GM18858 (cell line): ENCODE data around the gene DIPK1C.

Source experiments
- ATAC-seq: cut with Tn5 transposase; IDR thresholded peaks from one replicate; pipeline ENCODE4 v1.9.1; 2021; ENCODE audit not compliant: unreplicated experiment

DIPK1C gene

DNA sequence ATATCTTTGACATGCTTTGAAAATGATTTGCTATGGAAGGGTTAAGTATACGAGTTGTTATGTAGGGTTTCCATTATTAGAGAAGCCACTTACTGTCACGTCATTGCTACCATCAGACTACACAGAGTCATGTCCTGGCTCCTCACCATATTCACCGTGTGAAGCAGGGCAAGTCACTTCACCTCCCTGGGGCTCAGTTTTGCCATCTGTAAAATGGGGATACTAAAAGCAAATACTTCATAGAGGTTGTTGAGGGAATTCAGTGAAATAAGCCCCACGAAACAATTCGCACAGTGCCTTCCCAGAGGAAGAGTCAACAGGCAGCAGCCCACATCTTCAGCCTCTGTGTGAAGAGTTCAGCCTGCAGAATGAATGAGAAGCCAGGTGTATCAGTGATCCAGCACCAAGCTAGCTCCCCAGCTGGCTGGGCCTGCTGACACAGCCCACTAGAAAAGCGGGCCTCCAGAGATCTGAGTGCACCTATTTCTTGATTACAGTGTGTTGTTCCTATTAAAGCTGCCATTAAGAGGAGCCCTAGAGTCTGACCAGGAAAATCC is 3.4 kb downstream of the DIPK1C start:
- no peak for ATAC-seq

GRCh38 chr18:74453016-74453566 is 4.0 kb downstream of the DIPK1C start:
- no peak for ATAC-seq

DNA sequence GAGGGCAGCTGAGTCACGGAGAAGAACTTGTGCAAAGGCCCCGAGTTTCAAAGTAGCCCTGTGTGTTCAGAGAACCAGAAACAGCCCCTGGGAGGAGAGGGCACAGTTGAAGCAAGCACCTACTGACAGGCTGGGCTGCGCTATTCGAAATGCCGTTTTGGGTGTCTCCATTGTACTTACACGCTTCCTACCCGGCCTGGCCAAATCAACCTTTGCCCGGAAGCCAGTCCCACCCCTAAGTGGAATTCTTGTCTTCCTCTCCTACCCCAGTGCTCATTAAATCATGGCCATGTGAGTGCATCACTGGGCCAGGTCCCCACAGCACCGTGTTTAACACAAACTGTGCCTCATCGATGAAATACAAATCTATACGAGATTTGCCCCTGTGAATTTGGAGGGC is 6.0 kb downstream of the DIPK1C start:
- no peak for ATAC-seq

GRCh38 chr18:74450626-74451025 is 6.5 kb downstream of the DIPK1C start:
- ATAC-seq, result no peak

DNA sequence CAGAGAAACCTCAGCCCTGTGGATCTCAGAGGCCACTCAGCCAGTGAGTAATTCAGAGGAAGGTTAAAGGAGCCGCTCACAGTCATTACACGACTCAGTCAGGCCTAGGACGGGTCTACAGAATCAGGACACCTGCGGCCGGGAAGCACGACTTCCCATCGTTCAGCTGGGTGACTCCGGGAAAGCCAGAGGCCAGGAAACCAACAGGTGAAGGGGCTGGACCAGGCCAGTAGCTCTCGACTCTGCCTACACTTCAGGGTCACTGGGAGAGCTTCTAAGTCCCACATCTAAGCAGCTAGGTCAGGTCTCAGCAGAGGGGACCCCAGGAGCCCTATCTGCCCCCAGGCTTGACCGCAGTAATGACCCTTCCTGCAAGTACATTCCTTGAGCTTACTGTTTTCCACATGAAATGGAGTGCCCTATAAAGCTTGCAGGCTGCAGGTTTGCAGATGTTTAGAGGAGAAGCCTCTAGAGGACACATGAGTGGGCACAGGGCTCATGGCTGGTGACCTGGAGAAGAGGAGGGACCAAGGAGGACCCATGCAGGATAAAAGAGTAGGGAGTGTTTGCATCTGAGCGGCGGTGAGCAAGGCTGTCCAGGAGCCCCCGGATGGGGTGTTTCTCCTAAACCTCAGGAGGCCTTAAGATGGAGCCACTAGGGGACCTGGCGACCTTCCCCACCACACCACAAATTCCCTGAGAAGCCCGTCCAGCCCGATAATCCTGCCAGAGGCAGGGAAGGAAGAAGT is 9.5 kb downstream of the DIPK1C start:
- ATAC-seq, result no peak

DNA sequence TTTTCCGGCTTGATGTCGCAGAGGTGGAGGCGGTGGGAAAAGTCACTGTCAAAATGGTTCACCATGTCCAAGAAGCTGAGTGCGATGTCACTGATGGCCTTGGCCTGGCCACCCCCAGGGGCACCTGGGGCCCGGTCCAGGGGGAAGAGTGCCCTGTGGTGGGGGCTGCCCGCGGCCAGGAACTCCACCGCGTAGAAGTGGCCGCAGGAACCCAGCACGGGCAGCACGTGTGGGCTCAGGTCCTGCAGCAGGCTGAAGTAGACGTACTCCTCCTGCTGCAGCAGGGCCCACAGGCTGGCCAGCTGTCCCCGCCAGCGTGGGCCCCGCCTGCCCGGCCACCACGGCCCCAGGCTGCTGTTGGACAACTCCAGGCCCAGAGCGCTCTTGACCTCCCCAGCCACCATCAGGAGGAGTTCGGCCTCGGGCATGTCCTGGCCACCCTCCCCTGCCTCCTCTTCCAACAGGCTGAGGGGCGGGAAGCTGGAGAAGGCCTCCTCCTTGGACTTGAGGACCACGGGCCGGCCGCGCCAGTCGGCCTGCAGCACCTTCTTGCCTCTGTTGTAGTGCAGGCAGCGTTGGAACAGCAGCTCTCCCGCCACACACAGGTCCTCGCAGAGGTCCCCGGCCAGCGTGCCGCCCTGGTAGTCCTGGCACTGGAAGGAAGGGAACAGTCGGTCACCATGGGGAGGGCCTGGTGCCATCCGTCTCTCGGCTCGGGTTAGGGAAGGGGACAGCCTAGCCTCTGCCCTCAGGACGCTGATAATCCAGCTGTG is 10.3 kb downstream of the DIPK1C start:
- no peak for ATAC-seq

DNA sequence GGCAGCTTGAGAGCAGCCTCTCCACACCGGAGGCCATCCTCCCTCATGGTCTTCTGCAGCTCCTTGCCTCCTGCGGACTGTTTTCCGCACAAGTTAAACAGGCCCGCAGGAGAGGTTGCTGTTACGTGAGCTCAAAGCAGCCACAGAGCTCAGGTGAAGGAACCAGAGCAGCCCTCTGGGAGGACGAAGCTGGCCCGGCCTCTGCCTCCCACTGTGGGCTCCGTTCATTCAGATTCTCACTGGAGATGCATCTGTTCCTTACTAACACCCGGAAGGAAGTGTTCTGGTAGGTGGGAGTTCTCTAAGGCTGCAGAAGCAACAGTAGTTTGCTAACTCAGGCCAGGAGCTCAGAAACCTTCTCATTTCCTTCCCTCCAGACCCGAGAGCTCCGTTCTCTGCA is 10.9 kb downstream of the DIPK1C start:
- no peak for ATAC-seq

DNA sequence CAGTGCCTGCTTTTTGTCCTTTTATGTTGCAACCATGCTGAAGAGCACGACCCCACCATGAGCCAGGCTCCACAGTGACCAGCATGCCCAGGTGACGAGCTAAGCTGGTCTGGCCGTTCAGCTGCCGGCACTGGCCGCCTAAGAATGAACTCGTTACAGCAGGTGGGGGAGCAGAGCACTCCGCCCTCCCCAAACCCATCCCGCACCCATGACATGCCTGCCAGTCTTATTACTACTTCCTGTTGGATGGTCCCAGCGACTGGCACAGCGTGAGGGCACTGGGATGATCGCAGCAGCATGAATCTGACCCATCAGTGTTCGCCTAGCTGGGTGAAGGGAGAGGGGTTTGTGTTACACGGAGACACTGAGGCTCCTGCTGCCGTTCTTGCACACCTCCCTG is 11.5 kb downstream of the DIPK1C start:
- no peak for ATAC-seq

DNA sequence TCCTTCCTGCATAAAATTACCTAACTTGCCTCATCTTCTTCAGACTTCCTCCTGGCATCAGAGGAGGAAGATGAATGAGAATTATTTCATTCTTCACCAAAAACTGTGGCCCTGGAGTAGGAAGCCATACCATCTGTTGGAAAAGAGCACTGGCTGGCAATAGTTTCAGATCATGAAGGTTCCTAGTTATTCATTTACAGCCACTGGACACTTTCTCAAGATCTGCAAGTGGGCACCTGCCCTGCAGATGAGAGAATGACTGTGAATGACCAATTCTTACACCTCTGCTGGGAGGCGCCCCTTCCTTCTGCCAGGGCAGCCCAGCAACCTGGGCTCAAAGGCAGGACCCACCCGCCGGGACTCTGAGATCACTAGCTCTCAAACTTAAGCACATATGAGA is 13.0 kb downstream of the DIPK1C start:
- ATAC-seq, result no peak

DNA sequence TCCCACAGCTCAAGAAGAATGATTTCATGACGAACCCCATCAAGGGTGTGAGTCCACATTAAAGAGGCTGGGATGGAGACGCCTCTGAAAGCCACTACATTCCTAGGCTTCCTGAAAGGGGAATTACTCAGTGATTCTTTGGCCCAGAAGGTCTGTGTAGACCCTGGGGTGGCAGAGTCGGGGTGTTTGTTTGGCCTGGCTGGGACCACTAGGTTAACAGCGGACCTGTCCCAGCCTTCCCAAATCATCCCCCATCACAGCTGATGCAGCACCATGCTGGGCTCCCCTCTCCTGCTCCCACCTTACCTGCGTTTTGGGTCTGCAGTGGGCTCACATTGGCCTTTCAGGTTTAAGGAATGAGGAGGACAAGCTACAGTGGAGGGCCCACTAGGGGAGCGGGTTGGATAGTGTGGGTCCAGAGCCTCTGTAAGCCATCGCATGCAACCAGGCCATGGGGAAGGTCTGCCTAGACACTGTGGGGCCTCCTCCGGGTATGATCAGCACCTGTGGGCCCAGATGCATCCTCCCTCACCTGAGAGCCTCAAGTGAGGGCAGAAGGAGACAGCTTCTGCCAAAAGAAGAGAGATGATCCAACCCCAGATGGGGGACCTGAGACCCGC is 16.2 kb downstream of the DIPK1C start:
- ATAC-seq, result no peak

DNA sequence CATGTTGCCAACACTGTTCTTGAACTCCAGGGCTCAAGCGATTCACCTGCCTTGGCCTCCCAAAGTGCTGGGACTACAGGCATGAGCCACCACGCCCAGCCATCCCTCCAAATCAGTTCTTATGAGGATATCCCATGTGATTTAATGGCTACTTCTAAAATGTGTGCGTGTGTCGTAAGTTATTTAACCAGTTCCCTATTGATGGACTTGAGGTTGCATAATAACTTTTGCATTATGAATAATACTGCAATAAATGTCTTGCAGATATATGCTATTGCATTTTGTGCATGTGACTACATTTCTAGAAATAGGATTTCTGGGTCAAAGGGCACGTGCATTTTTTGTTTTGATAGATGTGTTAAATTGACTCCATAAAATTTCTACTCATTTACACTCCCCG is 19.0 kb downstream of the DIPK1C start:
- ATAC-seq, result no peak

GRCh38 chr18:74436158-74436769 is 20.8 kb downstream of the DIPK1C start:
- no peak for ATAC-seq

GRCh38 chr18:74435740-74436139 is 21.4 kb downstream of the DIPK1C start:
- no peak for ATAC-seq

GRCh38 chr18:74434466-74434865 is 22.6 kb downstream of the DIPK1C start:
- ATAC-seq, result no peak

DNA sequence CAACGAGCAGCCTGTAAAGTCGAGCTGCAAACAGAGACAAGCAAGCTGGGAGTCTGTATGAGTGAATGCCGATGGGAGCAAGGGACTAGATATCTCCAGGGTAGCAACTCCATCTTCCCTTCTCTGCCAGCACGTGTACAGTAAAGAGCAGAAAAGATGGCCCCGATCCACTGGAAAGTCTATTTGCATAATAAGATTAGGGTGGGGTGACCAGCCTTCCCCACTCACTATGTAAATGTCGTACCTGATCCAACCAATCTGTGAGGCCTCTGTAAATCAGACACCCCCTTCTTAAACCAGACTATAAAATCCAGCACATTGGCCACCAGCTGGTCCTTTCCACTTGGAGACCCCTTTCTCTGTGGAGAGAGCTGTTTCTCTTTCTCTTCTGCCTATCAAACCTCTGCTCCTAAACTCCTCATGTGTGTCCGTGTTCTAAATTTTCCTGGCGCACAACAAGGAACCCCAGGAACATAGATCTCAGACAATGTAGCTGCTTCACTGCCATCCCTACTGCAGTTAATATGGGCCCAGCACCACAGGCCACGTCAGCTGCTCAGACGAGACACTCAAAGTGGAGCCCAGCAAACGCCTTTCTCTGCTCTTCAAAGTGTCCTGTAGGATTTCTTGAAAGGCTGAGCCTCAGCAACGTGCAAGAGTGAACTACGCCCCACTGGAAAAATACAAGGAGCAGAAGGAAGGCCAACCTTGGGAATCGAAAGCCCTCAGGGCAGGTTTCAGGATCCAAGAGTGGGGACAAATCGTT is 26.1 kb downstream of the DIPK1C start:
- no peak for ATAC-seq

- no peak for ATAC-seq
These were observed 26.9 kb downstream of the DIPK1C start for GRCh38 chr18:74430231-74430630.

- no peak for ATAC-seq
These were observed 28.0 kb downstream of the DIPK1C start for GRCh38 chr18:74429096-74429495.

DNA sequence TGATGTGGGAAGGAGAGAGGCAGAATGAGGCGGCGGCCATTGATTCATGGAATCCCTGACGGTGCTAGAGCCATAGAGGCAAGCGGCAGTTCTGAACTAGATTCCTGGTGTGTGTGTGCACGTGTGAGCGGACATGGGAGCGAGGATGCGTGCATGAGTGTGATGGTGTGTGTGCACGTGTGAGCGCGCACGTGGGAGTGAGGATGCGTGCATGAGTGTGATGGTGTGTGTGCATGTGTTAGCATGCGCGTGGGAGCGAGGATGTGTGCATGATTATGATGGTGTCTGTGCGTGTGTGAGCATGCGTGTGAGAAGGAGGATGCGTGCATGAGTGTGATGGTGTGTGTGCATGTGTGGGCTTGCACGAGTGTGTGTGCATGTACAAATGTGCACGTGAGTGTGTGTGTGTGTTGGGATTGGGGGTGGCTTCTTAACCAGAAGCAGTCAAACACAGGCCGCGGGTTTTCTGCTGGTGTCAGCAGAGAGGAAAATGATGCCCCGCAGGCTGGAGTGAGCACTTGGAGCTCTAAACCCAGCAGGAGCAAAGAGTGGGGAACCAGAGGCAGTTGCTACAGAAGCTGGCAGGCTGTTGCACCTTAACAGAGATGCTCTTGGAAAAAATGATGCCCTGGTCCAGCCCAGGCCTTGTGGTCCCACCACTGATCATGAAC is 29.5 kb downstream of the DIPK1C start:
- ATAC-seq, result no peak

- no peak for ATAC-seq
These were observed 31.2 kb downstream of the DIPK1C start for GRCh38 chr18:74425876-74426275.

DNA sequence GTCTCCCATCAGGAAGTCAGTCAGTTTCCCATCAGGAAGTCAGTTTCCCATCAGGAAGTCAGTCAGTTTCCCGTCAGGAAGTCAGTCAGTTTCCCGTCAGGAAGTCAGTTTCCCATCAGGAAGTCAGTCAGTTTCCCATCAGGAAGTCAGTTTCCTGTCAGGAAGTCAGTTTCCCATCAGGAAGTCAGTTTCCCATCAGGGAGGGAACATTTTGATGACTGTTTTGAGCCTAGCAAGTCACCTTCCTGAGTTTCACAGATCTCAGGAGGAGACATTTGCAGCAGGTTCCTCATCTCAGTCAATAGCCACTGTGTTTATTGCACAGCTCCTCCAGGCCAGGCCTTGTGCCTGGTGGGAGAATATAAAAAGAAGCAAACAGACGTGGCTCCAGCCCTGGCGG is 31.9 kb downstream of the DIPK1C start:
- no peak for ATAC-seq
